HG03558 (cell line): ENCODE data around the gene BTN1A1.
"Not testable (repeated sequence)": the region's sequence is repeated elsewhere in the genome, so short reads cannot be mapped to it uniquely, and the experiment has no call there.

ENCODE experiments used
- ATAC-seq: cut with Tn5 transposase; IDR thresholded peaks from one replicate; pipeline ENCODE4 v1.9.1; 2021; ENCODE audit warnings: moderate number of reproducible peaks; ENCODE audit not compliant: unreplicated experiment; ENCODE audit errors: extremely low read depth

The BTN1A1 gene

GRCh38 chr6:26507658-26508057 is 7.6 kb downstream of the BTN1A1 start:
- ATAC-seq: no peak

- ATAC-seq: not testable (repeated sequence)
These were observed 10.9 kb downstream of the BTN1A1 start for GRCh38 chr6:26511033-26511432.

DNA sequence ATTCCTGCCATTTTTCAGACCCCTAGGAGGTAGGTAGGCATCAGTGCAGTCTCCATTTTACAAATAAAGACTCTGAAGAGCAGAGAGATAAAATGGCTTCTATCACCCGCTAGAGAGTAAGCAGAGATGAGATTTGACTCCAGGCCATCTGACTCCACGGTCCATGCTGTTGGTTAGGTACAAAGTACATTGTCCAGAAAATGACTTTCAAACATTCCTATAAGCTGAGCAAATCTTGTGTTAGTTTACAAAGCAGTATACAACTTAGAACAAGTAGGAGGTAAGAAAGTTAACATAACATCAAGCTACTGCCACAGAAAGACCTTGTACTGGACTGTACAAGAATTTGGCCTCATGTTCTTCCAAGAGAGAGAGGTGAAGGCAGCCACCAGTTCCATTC is 14.9 kb downstream of the BTN1A1 start:
- ATAC-seq: no peak

GRCh38 chr6:26516481-26517427 is 16.7 kb downstream of the BTN1A1 start:
- ATAC-seq: no peak

GRCh38 chr6:26519359-26519758 is 19.3 kb downstream of the BTN1A1 start:
- no peak for ATAC-seq

DNA sequence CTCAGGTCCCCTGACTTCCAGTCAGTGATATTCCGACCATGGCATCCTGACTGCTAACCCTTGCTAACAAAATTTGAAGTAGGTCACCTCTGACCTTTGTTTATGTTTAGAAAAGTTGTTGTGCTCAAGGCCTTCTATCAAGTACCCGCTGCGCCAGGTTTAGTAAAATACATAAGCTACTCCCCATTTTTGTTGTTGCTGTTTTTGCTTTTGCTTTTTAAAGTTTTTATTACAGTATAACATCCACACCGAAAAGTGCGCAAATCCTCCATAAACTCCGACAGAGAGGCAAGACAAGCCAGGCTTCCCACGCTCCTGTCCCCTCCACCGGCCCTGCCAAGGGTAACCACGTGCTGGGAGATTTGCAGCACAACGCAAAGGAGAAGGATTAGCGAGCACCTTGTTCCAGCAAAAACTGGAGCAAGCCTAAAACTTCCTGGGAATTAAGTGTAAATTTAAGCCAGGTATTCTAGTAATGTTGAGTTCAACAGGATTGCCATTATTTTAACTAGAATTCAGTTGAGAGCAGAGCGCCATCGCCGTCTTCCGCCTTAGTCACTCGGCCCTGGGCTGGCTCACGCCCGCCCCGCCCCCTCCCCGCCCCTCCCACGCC is 20.2 kb downstream of the BTN1A1 start:
- no peak for ATAC-seq

GRCh38 chr6:26520850-26521599 is 20.9 kb downstream of the BTN1A1 start:
- ATAC-seq: peak; percentile 18

GRCh38 chr6:26521600-26522391 is 21.7 kb downstream of the BTN1A1 start:
- peak; percentile 45 for ATAC-seq

- not testable (repeated sequence) for ATAC-seq
These were observed 22.6 kb downstream of the BTN1A1 start for GRCh38 chr6:26522486-26523228.

GRCh38 chr6:26524314-26524713 is 24.2 kb downstream of the BTN1A1 start:
- not testable (repeated sequence) for ATAC-seq

DNA sequence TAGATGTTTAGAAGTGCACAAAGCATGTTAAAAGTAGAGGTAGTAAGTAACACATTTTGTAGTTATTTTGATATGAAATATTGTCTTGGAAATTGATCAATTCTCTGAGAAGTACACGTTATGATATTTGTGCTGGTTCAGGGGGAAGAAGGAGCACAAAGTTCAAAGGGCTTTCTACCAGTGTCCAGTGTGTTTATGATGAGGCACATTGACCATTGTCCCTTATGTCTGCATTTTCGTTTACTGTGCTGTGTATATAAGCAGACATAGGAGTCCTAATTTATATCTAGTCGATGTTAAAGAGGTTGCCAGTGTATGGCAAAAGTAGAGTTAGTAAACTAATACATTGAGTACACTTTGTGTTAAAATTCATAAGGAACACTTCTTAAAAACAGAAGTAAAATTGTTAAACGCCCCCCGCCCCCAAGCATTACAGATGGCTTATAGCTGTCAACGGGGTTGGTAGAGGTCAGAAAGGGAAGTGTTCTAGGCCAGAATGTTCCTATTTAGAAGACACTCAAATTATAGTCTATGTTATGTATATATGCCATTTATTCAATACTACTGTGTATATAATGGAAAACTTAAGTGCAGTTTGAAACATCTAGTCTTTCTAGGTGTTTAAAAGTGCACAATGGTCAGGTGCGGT is 24.7 kb downstream of the BTN1A1 start:
- ATAC-seq: no peak

DNA sequence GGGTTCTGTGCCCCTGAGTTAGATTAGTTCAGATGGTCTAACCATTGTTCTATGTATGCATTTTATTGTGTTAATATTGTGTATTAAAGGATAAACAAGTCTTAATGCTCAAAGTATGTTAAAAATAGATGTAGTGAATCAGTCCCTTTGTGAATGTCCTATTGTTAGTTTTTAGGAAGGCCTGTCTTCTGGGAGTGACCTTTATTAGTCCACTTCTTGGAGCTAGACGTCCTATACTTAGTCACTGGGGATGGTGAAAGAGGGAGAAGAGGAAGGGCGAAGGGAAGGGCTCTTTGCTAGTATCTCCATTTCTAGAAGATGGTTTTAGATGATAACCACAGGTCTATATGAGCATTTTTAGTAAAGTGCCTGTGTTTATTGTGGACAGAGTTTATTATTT is 25.7 kb downstream of the BTN1A1 start:
- no peak for ATAC-seq

DNA sequence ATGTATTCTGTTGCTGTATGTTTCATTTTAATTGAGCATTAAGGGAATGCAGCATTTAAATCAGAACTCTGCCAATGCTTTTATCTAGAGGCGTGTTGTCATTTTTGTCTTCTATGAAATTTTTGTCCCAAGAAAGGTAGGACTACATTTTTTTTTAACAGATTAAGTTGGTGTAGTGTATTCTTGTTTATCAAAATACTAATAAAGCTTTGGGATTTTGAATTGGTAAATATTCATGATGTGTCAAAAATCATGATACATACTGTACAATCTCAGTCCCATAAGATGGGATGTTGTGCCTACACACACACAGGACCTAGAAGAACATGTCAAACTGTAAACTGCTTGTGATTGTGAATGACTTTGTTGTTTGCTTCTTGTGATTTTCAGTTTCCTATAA is 26.8 kb downstream of the BTN1A1 start:
- ATAC-seq: no peak

- ATAC-seq: no peak
These were observed 30.1 kb downstream of the BTN1A1 start for GRCh38 chr6:26530203-26530602.

GRCh38 chr6:26531897-26532296 is 31.8 kb downstream of the BTN1A1 start:
- no peak for ATAC-seq

DNA sequence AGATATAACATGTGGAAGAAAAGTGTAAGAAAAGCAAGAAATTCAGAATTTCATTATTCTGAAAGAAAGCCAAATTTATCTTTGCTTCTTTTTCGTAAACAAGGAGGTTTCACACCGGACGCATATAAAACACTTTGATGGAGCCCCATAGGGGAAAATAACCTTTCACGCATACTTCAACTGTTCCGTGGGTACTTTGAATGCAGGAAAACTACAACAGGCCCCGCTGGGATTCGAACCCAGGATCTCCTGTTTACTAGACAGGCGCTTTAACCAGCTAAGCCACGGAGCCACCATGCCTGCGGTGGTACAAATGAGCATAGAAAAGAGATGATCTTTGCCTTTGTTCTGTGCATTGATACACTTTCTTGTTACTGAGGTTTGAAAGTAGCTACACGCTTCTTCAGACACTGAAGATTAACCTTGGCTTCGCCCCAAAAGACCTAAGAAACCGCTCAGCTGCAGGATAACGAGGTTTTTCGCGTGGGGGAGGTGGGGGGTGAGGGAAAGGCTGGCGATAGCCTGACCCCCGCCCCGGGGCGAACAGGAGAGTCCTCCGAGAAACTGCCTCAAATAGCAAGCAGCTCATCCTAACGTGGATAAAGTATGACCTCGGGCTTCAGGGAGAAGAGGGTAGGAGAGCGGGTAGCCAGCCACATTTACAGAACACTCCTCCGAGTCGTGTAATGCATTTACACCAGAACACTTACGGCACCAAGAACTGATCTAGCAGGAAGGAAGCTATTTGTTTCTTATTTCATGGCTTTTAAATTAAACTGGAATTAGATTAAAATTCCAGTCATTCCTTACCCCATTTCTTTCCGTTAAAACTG is 32.8 kb downstream of the BTN1A1 start:
- ATAC-seq: no peak

GRCh38 chr6:26533532-26533931 is 33.4 kb downstream of the BTN1A1 start:
- no peak for ATAC-seq
